ENCODE measurements around the gene ACTR1A. TPM values are rescaled to one million over a fixed set of nuclear protein-coding genes. Genes with fewer than 3 reads are reported as not detected.

Gene ACTR1A
- polyA plus RNA-seq (2011; rRNA removed) (164 and 192 TPM in 2 replicates), polyA minus RNA-seq (2011; rRNA and poly(A)+ RNA removed) (219 and 281 TPM in 2 replicates)

- Histone ChIP-seq H3K27ac (ENCODE audit: low read depth, low read length) (peak within 1 kb of the TSS; percentile 70), H3K9me3 (ENCODE audit: control insufficient read depth, insufficient read depth, low read length) (no peaks in the 10 kb centered on the region; the same call in 1 of the 2 replicates), H3K27me3 (ENCODE audit: control insufficient read depth, insufficient read depth, low read length) (no peaks in the 10 kb centered on the region), H3K4me3 (ENCODE audit: low read depth, low read length) (peak within 1 kb of the TSS; percentile 98)
- DNase-seq (ENCODE audit: low read depth, low spot score), result peak; percentile 100
- CTCF ChIA-PET, result interaction anchor here (0.7 to 4.0 kb wide), 12 partner anchors 15 to 103 kb away, joined by 3 to 120 read pairs (median 4); no protein-coding TSS in a partner anchor
- TF ChIP-seq CTCF (IDR thresholded peaks at IDR 0.05; ENCODE audit: low read depth, low read length), result no peak
- POLR2A ChIA-PET, result interaction anchor here (0.6 to 3.1 kb wide), 4 partner anchors 77 to 333 kb away, joined by 3 to 12 read pairs (median 6); no protein-coding TSS in a partner anchor
Measured at GRCh38 chr10:102502337-102503151, at the start of gene ACTR1A. TSS of gene ACTR1A (minus strand) at chr10:102502712. CDS start at chr10:102502647, 65 bp downstream.

GRCh38 chr10:102550636-102551210, 48.2 kb upstream of the ACTR1A start:
- no peak overlapping the region for H3K27ac ChIP-seq (ENCODE audit: low read depth, low read length)
- H3K27me3 ChIP-seq (ENCODE audit: control insufficient read depth, insufficient read depth, low read length), result no peaks in the 10 kb centered on the region
- no peak overlapping the region for H3K4me3 ChIP-seq (ENCODE audit: low read depth, low read length)
- no peak for DNase-seq (ENCODE audit: low read depth, low spot score)
- ChIA-PET POLR2A (no interaction called here), CTCF (interaction anchor here (0.7 to 1.2 kb wide), 2 partner anchors 10 to 47 kb away, joined by 3 to 5 read pairs; partner anchors contain the start of gene SUFU)
- no peak for TF ChIP-seq CTCF (IDR thresholded peaks at IDR 0.05; ENCODE audit: low read depth, low read length)
- H3K9me3 ChIP-seq (ENCODE audit: control insufficient read depth, insufficient read depth, low read length), result no peaks in the 10 kb centered on the region

- POLR2A ChIA-PET, result interaction anchor here (0.6 kb wide), 1 partner anchor 163 kb away, joined by 3 read pairs; no protein-coding TSS in a partner anchor
- H3K27me3 ChIP-seq (ENCODE audit: control insufficient read depth, insufficient read depth, low read length), result no peaks in the 10 kb centered on the region
- H3K4me3 ChIP-seq (ENCODE audit: low read depth, low read length), result no peak overlapping the region
- no peaks in the 10 kb centered on the region for H3K9me3 ChIP-seq (ENCODE audit: control insufficient read depth, insufficient read depth, low read length)
- no peak for DNase-seq (ENCODE audit: low read depth, low spot score)
- no peak overlapping the region for H3K27ac ChIP-seq (ENCODE audit: low read depth, low read length)
- TF ChIP-seq CTCF (IDR thresholded peaks at IDR 0.05; ENCODE audit: low read depth, low read length), result no peak
- CTCF ChIA-PET, result interaction anchor here (1.2 kb wide), 1 partner anchor 46 kb away, joined by 3 read pairs; the partner anchor contains the start of gene SUFU
Measured at GRCh38 chr10:102549549-102549948, 47.0 kb upstream of the ACTR1A start.

- ChIA-PET POLR2A (no interaction called here), CTCF (interaction anchor here (0.9 to 1.5 kb wide), 2 partner anchors 33 to 44 kb away, joined by 3 to 4 read pairs; no protein-coding TSS in a partner anchor)
- no peak for TF ChIP-seq CTCF (IDR thresholded peaks at IDR 0.05; ENCODE audit: low read depth, low read length)
- Histone ChIP-seq H3K27ac (ENCODE audit: low read depth, low read length) (peak overlapping the region; percentile 85), H3K27me3 (ENCODE audit: control insufficient read depth, insufficient read depth, low read length) (no peaks in the 10 kb centered on the region), H3K9me3 (ENCODE audit: control insufficient read depth, insufficient read depth, low read length) (no peaks in the 10 kb centered on the region), H3K4me3 (ENCODE audit: low read depth, low read length) (peak overlapping the region; percentile 35)
- DNase-seq (ENCODE audit: low read depth, low spot score), result peak; percentile 75
Measured at GRCh38 chr10:102546606-102547320, 44.3 kb upstream of the ACTR1A start.

All from AG04450 (cell line).